NCI-H2107 treated with DMSO at 0.1 percent for 48 hours (cell line): ENCODE data around the gene MYO7B.

ENCODE experiments used
- DNase-seq: peaks from one replicate; lab custom pipeline; 2025; ENCODE audit not compliant: unreplicated experiment; lab: John Stamatoyannopoulos, UW

MYO7B gene

GRCh38 chr2:127623388-127624319 is 88.2 kb downstream of the MYO7B start:
- peak; percentile 3 for DNase-seq

GRCh38 chr2:127624320-127624755 is 88.9 kb downstream of the MYO7B start:
- DNase-seq = no peak

- no peak for DNase-seq
These were observed 89.5 kb downstream of the MYO7B start for GRCh38 chr2:127624756-127625571.

GRCh38 chr2:127625572-127625951 is 90.1 kb downstream of the MYO7B start:
- no peak for DNase-seq

- DNase-seq = no peak
These were observed 90.7 kb downstream of the MYO7B start for GRCh38 chr2:127626175-127626574.

GRCh38 chr2:127626917-127627739 is 91.6 kb downstream of the MYO7B start:
- no peak for DNase-seq

GRCh38 chr2:127627740-127628571 is 92.5 kb downstream of the MYO7B start:
- DNase-seq = no peak

- no peak for DNase-seq
These were observed 93.5 kb downstream of the MYO7B start for GRCh38 chr2:127628767-127629614.

GRCh38 chr2:127629637-127630036 is 94.2 kb downstream of the MYO7B start:
- DNase-seq = no peak

- DNase-seq = no peak
These were observed 94.8 kb downstream of the MYO7B start for GRCh38 chr2:127630096-127630863.

- DNase-seq = no peak
These were observed 95.5 kb downstream of the MYO7B start for GRCh38 chr2:127630864-127631540.

GRCh38 chr2:127631541-127631996 is 96.1 kb downstream of the MYO7B start:
- no peak for DNase-seq

GRCh38 chr2:127631997-127632581 is 96.6 kb downstream of the MYO7B start:
- DNase-seq = no peak

GRCh38 chr2:127632592-127633489 is 97.4 kb downstream of the MYO7B start:
- DNase-seq = no peak

GRCh38 chr2:127633556-127634065 is 98.1 kb downstream of the MYO7B start:
- no peak for DNase-seq

GRCh38 chr2:127634066-127634617 is 98.7 kb downstream of the MYO7B start:
- DNase-seq = no peak
